Measurements from ENCODE around the gene RFC5.
"Not testable (repeated sequence)": the region's sequence is repeated elsewhere in the genome, so short reads cannot be mapped to it uniquely, and the experiment has no call there.

RFC5 gene, protein sequence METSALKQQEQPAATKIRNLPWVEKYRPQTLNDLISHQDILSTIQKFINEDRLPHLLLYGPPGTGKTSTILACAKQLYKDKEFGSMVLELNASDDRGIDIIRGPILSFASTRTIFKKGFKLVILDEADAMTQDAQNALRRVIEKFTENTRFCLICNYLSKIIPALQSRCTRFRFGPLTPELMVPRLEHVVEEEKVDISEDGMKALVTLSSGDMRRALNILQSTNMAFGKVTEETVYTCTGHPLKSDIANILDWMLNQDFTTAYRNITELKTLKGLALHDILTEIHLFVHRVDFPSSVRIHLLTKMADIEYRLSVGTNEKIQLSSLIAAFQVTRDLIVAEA

DNA sequence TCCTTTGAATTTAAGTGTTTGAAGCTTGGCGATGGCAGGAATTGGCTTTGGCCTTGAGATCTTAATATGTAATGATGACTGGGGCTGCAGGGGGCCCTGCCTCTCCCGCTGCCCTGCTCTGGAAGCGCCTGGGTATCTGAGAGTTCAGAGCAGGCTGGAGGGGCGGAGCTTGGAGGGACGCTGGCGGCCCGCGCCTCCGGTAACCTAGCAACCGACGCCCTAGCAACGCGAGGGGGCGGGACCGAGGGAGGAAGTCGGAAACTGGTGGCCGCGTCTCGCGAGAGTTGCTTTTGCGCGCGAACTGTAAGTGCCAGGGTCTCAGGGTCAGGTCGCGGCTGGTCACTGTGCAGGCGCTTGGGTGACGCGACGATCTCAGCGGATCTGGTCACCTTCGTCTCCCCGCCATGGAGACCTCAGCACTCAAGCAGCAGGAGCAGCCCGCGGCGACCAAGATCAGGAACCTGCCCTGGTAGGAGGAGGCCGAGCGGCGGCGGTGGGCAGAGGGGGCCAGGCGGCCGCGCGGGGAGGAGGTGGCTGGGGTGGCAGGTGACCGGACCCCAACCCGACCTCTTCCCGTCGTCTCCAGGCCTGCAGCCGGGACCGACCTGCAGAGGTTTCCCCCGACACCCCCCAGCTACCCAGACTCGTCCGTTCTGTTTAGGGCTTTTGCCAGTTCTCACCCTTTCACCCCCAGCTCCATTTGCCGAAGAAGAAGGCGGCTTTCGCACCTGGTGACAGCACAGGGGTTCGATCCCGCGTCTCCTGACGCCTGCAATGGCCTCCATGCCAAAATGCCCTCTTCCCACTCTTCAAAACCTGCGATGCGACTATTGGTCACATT, at the start of gene RFC5:
TSS of gene RFC5 (plus strand) at position 280 of the 841 bp plus-strand sequence. CDS start at position 405, 125 bp downstream.
- peak; percentile 97 for DNase-seq

GRCh38 chr12:117967043-117967442, 49.5 kb upstream of the RFC5 start:
- DNase-seq = no peak

DNA sequence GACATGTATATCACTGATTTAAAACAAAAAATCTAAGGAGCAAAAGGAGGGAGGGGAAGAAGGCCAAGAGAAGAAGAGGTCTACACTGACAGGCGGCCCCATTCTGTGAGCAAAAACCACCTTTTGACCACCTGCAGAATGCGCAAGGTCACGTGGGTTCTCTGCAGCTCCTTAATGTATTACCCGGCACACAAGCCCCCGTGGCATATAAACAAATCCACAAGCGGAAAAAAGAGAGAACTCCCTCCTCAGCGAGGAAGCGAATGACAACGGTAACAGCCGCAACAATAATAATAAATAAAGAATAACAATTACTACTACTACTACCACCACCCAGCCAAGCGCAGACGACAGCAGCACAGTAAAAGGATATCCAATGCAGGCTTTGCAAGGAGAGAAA, 49.0 kb upstream of the RFC5 start:
- DNase-seq = no peak

- DNase-seq = no peak
Measured at GRCh38 chr12:117968151-117968789, 48.2 kb upstream of the RFC5 start.

DNA sequence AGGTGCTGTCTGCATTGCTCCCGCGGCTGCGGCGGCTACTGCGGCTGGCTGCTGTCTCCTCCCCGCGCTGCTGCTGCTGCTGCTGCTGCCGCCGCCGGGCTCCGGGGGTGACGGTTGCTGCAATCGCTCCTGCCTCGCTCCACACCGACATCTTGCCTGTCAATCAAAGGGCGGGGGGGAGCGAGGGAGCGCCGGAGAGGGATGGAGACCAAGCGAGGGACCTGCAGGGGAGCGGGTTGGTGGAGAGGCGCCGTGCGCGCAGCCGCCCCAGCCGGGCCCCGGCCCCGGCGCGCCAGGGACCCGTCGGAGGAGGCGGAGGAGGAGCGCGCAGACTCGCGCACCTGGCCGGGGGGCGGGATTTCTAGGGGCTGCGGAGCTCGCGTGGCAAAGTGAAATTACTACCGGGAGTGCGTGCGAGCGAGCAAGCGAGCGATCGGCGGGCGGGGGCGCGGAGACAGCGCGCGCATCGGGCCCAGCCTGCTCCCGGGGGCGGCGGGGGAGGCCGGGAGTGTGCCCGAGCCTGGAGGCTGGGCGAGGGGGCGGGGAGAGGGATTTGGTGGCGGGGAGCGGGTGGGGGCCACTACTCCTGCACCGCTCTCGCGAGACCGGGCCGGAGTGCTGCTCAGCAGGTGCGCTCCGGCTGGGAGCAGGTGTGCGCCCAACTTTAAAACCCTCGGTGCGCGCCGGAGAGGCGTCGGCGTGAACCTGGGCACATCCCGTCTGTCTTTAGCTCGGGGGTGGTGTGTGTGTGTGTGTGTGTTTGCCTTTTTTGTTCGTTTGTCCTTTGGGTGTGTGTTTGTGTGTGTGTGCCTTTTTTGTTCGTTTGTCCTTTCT, 47.5 kb upstream of the RFC5 start, which contains the start of gene KSR2:
TSS of gene KSR2 (minus strand) at position 165 of the 834 bp plus-strand sequence. CDS start 735 bp downstream, outside the sequence.
- no peak for DNase-seq

DNA sequence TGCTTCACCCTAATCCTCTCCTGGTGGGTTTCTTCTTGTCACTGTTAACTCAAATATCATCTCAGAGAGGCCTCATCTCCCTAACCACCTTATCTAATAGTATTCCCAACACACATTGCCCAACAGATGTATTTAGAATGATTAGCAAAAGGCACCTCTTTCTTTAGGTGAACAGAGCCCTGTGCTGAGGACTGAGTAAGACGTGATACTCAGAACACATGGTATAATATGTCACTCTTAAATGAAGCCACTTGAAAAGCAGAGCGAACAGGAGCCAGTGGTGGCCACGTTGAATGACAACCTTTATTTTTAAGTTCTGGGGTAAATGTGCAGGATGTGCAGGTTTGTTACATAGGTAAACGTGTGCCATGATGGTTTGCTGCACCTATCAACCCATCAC, 46.2 kb upstream of the RFC5 start:
- no peak for DNase-seq

GRCh38 chr12:117972301-117972700, 44.2 kb upstream of the RFC5 start:
- DNase-seq = no peak

GRCh38 chr12:117975006-117975405, 41.5 kb upstream of the RFC5 start:
- DNase-seq = no peak

DNA sequence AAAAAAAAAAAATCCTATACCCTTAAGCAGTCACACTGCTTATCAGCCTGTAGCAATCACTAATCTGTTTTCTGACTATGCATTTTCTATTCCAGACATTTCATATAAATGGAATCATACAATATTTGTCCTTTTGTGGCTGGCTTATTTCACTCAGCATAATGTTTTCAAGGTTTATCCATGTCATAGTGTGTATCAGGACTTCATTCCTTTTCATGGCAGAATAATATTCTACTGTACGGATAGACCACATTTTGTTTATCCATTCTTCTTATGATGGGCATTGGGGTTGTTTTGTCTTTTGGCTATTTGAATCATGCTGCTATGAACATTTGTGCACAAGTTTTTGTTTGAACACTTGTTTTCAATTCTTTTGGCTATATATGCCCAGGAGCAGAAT, 39.1 kb upstream of the RFC5 start:
- no peak for DNase-seq

DNA sequence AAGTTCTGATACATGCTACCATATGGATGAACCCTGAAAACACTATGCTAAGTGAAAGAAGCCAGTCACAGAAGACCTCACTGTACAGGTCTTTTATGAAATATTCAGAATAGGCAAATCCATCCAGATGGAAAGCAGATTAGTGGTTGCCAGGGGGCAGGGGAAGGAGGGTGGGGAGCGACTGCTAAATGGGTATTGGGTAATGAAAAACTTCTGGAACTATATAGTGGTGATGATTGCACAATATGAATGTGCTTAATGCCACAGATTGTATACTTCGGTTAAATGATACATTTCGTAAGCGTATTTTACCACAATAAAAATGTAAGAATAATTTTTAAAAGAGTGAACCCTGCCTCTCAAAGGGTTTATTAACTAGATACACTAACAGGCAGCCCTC, 35.9 kb upstream of the RFC5 start:
- no peak for DNase-seq

GRCh38 chr12:117981267-117981666, 35.2 kb upstream of the RFC5 start:
- DNase-seq = no peak

GRCh38 chr12:117985182-117985581, 31.3 kb upstream of the RFC5 start:
- no peak for DNase-seq

DNA sequence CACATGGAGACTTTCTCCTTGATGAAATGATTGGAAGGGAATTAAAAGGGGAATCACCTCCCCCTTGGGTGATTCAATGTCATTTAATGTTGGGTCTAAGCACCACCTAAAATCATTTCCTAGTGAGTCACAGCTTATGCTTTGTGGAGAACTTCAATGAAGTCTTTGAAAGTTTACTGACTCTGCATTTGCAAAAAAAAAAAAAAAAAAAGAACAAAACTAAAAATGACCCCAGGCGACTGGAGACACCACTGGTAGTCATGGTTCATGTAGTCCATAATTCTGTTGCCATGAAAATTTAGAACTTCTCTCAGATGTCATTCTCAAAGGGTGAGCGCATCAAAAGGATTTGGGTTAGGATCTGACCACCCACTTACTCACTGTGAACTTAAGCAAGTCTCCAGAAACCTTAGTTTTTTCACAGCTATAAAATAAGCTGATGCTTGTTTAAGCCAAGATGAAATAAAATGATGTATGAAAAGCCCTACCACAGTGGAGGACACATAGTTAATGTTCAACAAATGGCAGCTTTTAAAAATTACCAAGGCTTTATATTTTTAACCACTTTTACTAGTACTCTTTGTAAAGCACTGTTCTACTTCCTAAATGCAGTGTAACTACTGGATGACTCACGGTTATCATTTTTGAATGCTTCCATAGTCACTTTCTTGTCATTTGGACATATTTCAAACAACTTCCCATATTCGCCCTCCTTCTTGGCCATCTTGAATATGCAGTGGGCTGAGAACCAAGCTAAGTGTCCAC, 29.6 kb upstream of the RFC5 start:
- no peak for DNase-seq

GRCh38 chr12:117994551-117995438, 21.7 kb upstream of the RFC5 start:
- DNase-seq = no peak

DNA sequence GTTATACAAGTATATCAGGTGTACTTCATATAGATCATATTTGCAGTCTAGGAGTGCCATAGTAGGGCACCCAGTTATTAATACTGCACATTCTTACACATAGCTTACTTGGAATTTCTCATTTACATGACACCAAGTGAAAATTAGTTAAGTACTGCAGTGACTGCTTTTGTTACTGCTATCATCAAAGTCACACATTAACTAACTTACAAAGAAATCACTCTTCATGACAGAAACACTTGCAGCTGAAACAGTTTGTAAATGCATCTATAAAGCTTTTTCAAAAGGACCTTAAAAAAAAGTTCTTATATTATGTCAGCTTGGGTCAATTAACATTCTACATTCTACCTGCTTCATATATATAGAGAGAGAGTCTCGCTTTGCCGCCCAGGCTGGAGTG, 17.8 kb upstream of the RFC5 start:
- DNase-seq = no peak

DNA sequence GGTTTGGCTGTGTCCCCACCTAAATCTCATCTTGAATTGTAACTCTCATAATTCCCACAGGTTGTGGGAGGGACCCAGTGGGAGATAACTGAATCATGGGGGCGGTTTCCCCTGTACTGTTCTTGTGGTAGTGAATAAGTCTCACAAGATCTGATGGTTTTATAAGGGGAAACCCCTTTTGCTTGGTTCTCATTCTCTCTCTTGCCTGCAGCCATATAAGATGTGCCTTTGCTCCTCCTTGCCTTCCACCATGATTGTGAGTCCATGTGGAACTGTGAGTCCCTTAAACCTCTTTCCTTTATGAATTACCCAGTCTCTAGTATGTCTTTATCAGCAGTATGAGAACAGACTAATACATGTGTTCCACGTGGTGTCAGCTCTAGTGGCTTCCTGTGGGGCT, 16.7 kb upstream of the RFC5 start:
- DNase-seq = not testable (repeated sequence)

DNA sequence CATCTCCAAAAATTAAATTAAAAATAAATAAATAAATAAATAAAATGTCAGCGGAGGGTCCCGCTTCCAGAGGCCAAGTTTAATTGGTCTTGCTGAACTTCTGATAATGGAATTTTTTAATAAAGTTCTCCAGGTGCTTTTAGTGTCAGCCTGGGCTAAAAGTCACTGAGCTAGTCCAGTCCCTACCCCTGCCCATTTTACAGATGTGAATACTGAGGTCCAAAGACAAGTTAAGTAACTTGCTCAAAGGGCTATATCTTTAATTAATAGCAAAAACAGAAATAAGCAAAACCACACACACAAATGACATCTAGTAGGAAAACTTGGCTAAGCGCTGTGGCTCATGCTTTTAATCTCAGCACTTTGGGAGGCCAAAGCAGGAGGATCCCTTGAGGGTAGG, 5.6 kb upstream of the RFC5 start:
- DNase-seq = no peak

DNA sequence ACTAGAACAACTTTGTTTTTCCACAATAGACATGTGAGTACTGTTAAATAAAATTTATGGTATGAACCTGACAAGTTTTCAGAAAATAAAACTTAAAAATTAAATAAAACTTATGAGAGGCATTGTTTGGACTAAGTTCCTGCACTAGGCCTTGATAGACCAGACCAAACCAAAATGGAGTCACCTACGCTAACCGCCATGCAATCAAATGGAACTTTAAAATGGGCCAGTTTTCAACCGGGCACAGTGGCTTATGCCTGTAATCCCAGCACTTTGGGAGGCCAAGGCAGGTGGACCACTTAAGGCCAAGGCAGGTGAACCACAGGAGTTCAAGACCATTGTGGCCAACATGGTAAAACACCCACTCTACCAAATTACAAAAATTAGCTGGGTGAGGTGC, 5.1 kb upstream of the RFC5 start:
- DNase-seq = no peak

DNA sequence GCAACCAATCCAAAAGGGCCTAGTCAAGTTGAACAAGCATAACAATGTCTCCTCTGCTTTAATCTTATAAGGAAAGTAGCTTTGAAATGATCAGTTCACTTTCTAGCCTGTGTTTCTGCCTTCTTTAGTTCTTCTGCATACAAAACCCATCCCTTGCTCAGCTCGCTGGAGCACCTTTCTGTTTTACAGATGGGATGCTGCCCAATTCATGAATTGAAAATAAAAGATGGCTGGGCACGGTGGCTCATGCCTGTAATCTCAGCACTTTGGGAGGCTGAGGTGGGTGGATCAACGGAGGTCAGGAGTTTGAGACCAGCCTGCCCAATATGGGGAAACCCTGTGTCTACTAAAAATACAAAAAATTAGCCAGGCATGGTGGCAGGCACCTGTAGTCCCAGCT, 4.5 kb upstream of the RFC5 start:
- no peak for DNase-seq

DNA sequence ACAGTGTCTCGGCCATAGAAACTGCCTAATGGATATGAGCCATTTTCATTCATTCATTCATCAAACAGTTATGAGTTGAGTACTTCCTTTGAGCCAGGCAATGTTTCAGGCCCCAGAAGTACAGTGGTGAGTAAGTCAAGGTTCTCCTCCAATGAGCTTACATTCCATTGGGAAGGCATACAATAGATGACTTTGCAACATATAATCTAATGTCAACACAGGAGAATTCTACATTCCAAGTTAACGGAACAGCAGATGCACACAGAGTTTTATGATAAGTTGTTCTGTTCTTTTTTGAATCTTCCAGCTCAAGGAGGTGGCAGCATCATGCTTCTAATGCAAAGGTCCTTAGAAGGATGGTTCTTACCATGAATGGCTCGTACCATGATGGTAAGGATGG, 3.2 kb upstream of the RFC5 start:
- DNase-seq = no peak

GRCh38 chr12:118015306-118015705, 1.2 kb upstream of the RFC5 start:
- no peak for DNase-seq
